Inferior parietal cortex (tissue), 1 donor: Measurements from ENCODE around the gene TANK.
"Not testable (repeated sequence)": the region's sequence is repeated elsewhere in the genome, so short reads cannot be mapped to it uniquely, and the experiment has no call there.

ENCODE experiments used
- DNase-seq: peaks from one replicate; pipeline ENCODE4 v3.0.0-alpha.2; 2016; ENCODE audit errors: extremely low spot score

The TANK gene

DNA sequence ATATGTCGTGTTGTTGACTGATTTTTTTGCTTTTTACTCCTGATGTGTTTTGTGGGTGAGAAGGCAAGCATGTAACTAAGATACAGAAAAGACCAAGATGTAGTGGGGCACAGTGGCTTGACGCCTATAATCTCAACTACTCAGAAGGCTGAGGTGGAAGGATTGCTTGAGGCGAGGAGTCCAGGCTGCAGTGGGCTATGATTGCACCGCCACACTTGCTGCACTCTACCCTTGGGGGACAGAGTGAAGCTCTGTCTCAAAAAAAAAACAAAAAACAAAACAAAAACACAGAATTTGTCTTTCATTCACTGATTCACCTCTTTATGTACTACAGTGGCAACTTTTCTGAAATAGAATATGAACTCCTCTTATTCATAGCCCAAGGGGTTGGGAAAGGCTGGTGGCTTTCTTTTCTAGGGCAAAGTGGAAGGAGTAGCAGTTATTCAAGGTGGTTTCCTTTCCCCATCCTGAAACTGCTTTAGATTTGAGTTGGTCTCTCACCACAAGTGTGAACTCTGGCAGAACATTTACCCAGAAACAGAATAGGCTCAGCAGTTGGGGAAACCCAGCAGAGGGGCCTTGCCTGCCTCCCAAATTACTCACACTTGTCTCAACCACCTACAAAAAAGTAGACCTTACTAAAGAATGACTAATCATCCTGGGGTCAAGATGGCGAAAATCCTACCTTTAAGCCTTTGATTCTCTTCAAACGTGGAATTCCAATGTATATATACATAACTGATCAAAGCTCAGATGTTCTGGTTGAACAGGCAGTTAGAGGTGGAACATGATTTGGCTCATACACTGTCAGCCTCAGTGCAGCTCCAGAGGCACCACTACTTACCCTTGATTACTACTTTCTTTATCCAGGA, 6.5 kb downstream of the TANK start:
- DNase-seq, result no peak

DNA sequence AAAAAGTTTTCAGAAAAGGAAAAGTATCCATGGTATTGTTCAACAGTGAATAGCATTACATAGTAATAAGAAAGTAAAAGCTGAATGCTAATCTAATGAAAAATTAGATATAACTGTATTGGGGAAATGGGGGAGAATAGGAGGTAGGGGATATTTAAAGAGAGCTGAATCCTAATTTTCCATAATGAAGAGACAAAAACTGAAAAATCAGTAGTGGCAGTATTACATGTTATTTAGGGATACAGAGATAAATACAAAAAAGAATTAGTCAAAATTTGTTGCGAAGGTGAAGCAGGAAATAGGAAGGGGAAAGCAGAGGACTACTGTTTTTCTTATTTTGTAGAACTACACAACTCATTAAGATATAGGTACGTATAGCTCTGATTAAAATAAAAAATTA, 9.1 kb downstream of the TANK start:
- DNase-seq, result no peak

- DNase-seq, result no peak
Measured at GRCh38 chr2:161170377-161170776, 10.1 kb downstream of the TANK start.

GRCh38 chr2:161170958-161171932, 11.0 kb downstream of the TANK start:
- DNase-seq, result no peak

- peak; percentile 22 for DNase-seq
Measured at GRCh38 chr2:161172901-161173540, 12.8 kb downstream of the TANK start.

DNA sequence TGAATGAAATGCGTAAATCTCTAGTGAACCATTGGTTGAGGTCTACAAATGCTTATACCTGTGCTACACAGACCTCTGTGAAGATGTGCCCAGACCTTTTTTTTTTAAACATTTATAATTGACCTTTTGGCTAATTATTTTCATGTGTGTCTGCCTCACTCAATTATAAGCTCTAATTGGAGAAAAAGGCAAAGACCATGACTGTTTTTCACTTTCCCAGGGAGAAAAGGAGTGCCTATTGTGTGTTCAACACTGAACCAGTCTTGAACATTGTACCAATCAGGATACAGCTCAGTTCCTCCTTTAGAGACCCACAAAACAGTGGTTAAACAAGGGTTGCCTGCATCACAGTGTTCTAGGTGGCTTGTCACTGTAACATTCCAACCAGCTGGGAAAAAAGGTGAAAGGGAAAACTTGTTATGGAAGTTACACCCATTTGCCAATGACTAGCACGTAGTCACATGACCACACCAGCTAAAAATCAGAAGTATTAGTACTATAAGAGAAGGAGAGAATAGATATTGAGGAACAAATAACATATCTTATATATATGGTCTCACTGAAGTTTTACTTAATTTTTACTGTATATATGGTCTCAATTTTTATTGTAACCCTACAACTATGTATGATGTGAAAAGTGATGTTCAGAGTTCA, 13.4 kb downstream of the TANK start:
- DNase-seq, result no peak

GRCh38 chr2:161177969-161178368, 17.7 kb downstream of the TANK start:
- DNase-seq, result no peak

DNA sequence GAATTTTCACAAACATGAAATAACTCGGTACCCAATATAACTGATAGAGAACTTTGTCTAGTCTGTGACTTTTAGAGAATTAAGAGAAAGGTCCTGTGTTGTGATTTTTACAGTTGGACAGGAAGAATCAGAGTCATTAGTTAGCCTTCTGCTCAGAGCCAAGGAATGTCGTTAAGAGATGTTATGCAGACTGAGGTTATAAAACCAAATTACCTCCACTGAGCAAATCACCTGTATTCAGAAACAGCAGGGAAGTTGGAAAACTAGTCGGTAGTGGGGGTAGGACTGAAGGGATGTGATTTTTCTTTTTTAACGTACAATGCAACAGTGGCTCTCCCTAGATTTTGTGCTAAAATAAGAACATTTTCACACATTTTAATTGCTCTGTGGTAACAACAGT, 18.5 kb downstream of the TANK start:
- DNase-seq, result no peak

GRCh38 chr2:161190050-161190449, 29.8 kb downstream of the TANK start:
- DNase-seq, result no peak

GRCh38 chr2:161195602-161196001, 35.4 kb downstream of the TANK start:
- not testable (repeated sequence) for DNase-seq

- no peak for DNase-seq
Measured at GRCh38 chr2:161199912-161200701, 39.9 kb downstream of the TANK start.

GRCh38 chr2:161204846-161205245, 44.6 kb downstream of the TANK start:
- no peak for DNase-seq

DNA sequence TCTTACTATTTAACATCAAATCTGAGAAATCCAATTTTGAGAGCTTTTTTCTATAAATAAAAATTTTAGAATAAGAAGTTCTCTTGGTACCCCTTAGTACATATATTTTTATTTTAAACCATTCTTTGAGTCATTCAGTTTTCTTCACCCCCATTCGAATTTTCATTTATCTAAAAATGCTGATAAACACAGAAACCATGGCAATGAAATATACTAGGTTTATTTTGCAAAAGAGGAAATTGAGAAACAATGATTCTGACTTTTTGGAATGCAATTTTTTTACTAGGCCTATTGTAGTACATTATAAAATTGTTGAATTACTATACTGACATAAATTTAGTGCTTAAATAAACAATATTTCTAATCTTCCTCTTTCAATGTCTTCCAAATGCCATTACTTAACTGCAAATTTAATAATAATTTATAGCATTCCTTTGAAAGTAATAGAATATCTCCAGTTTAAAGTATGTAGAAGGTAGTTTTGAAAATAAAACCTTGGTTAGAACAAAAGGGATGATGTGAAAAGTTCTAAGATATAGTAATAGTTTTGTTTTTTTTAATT, 46.3 kb downstream of the TANK start:
- DNase-seq, result no peak

DNA sequence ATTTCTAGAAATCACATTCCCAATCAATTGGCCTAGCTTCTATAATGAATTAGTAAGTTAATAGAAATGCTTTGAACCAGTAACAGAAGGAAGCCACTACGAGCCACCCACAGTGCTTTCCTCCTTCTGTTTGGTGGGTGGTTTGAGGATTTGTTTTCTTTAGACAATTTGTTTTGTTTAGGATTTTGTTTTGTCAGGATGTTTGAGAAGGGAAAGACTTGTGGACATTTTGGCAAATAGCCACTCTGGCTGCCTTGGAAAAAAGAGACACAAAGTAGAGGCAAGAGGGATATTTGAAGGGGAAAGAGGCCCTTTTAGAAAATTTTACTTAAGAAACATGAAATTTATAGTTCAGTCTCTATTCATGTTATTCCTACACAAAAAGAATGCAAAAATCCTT, 47.7 kb downstream of the TANK start:
- no peak for DNase-seq

DNA sequence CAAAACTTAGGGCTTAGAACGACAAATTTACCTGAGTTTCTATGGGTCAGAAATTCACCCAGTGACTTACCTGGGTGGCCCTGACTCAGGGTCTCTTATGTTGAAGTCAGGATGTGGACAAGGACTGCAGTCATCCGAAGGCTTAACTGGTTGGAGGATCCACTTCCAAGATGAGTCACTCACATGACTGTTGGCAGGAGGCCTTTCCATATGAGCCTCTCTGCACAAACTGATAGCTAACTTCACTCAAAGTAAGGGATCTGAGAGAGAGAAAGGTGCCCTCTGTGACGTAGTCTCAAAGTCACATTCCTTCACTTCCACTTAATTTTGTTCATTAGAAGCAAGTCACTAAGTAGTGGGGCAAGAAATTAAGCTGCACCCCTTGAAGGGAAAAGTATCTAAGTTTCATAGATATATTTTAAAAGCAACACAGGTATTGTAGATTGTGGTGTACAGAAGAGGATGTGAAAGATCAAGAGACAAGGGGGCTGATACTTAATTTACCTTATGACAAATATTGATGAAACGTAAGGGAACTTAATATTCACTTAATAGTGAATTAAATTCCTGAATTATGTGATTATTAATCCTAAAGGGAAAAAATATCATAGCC, 48.4 kb downstream of the TANK start:
- no peak for DNase-seq

DNA sequence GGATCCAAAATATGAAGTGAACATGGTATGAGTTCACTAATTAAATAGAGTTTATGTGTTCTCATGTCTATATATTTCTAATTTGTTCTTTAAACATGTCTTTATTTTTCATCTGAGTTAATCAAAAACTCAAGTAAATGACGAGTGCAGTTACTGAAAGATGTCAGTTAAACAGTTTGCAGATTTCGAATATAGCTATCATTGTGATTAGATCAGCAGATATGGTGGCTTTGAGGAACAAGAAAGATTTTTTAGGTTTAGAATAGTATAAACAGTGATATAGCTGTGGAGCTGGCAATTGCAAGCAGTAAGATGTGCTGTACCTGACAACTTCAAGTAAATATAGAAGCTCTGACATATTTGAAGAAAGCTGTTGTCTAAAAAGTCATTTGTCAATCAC, 49.7 kb downstream of the TANK start:
- no peak for DNase-seq

DNA sequence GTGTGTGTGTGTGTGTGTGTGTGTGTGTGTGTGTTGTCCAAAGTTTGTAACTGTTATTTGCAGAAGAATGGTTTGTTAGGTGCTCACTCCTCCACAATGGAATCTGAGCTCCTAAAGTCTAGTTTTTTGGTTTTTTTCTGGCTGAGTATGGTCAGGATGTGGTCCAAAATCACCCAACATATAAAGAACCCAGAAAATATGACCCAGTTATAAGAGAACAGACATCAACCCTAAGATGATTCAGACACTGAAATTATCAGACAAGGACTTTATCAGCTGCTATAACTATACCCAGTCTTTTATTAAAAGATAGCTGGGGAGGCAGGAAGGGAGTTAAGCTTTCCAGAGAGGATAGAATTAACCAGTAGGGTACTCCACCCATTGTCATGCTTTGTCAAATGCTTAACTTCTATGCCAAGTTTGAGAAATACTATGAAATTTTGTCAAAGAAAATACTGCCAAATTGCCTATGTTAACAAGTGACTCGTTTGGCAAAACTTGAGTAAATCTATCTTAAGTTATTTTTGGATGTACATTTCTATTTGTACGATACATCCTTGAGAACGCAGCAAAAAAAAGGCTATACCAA, 57.5 kb downstream of the TANK start:
- no peak for DNase-seq

DNA sequence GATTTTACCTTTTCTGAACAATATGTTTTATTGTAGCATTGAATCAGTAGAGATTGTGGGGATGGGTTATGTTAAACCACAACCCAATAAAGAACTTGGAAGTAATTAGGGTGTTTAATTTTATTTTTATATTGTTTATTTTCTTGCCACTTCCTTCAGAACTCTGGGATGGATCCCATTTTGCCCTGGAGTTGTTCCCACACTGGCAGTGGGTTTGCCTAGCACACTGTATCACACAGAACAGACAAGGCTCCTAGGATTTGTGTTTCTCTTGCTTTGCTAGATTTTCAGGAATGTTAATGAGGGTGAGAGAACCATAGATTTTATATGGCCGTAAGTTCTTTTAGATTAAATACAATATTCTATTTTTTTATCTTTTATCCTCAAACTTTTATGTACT, 59.0 kb downstream of the TANK start:
- DNase-seq, result no peak

DNA sequence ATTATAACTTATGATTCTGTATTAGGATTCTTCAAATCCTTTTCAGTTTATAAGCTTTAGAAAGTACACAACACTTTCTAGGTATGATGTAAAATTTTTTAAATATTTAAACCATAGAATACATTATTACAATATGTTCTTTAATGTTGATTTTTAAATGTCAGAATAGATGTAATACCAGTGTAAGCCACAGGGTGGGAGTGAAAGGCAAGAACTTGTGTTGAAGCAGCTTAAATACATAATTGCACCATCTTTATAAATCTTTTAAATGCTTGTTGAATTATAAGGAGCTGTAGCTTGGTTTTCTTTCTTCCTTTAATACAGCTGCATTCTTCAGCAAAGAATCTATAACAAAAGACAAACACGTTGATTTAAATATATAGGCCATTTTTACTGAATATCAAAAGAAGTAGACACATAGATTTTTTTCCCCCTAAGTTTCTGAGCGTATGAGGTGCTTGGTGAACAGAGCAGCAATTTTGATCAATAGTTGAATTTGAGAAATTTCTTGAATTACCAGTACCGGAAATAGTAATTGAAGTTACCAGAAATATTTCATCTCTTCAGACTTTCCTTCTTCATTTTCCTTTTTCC, 63.0 kb downstream of the TANK start:
- DNase-seq, result peak; percentile 78
